Thoracic aorta (tissue), 2 donors: ENCODE data around the gene XKRX. TPM values are rescaled to one million over a fixed set of nuclear protein-coding genes. Genes with fewer than 3 reads are reported as not detected.

Experiments
- ATAC-seq: fragments of 150-250 bp; one replicate; pipeline ENCODE4 v1.8.0; 2017; ENCODE audit warnings: low read depth; ENCODE audit not compliant: insufficient number of reproducible peaks, low FRiP score
- DNase-seq: peaks from one replicate; pipeline ENCODE4 v3.0.0-alpha.2; 2020; ENCODE audit warnings: low spot score
- H3K27ac ChIP-seq, 2 donors: fragments of 200-600 bp; sonication (generic); 1 replicate in 1 of 2; 2 replicates in 1 of 2; pipeline ENCODE4 v1.5.1; 2016; ENCODE audit warnings: mild to moderate bottlenecking in 2 of 2, moderate library complexity in 2 of 2
- H3K27me3 ChIP-seq: fragments of 200-600 bp; sonication (generic); replicated peaks from 2 replicates; pipeline ENCODE4 v1.6.0; 2016; ENCODE audit warnings: mild to moderate bottlenecking; ENCODE audit not compliant: insufficient read depth
- H3K36me3 ChIP-seq: fragments of 200-600 bp; sonication (generic); one replicate; pipeline ENCODE4 v1.5.1; 2016
- H3K4me1 ChIP-seq, 2 donors: fragments of 200-600 bp; sonication (generic); 1 replicate in 1 of 2; 2 replicates in 1 of 2; pipeline versions ENCODE4 v1.5.1 to v1.6.0; 2016; ENCODE audit warnings: low read depth in 2 of 2, mild to moderate bottlenecking in 1 of 2; ENCODE audit not compliant: control insufficient read depth in 1 of 2
- H3K4me3 ChIP-seq: fragments of 200-600 bp; sonication (generic); 2 replicates; pipeline ENCODE4 v1.5.1; 2016; ENCODE audit warnings: mild to moderate bottlenecking
- H3K9me3 ChIP-seq: fragments of 200-600 bp; sonication (generic); 2 replicates; pipeline ENCODE4 v1.5.1; 2016
- total RNA-seq, 2 donors: library from RNA; depleted of rRNA; stranded (reverse); fragments of >200 nt; gene quantifications; one replicate each; pipeline versions ENCODE4 v1.1.0 to v1.2.3, GENCODE V29; 2016
- TF ChIP-seq, protein P1 (sequence below): fragments of 200-600 bp; sonication (generic); IDR thresholded peaks from one replicate; pipeline ENCODE4 v1.5.1; 2019; ENCODE audit warnings: antibody characterized with exemption

XKRX gene
- total RNA-seq, 2 donors from 2014 or later, result 0.14 to 1.6 TPM

DNA sequence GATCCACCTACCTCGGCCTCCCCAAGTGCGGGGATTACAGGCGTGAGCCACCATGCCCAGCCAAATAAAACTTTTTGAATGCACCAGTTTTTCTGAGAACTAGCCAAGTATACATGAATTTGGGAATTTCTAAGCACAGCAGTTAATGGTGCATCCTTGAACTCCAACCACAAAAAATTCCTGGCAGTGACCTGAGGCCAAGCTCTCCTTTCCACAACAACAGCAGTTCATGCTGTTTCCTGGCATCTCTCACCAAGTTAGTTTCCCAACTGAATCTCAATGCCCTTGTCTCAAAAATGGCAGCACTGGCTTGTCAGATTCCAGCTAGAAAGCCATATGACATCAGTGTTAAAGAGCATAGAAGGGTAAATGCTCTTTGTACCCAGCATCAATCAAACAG lies 15.9 kb upstream of the XKRX start:
- Histone ChIP-seq H3K36me3 (no peaks in the 10 kb centered on the region), H3K27me3 (no peaks in the 10 kb centered on the region), H3K4me3 (no peak overlapping the region), H3K4me1 (no peaks in the 10 kb centered on the region), H3K27ac (no peak overlapping the region), H3K9me3 (no peaks in the 10 kb centered on the region)
- TF ChIP-seq, protein P1, sequence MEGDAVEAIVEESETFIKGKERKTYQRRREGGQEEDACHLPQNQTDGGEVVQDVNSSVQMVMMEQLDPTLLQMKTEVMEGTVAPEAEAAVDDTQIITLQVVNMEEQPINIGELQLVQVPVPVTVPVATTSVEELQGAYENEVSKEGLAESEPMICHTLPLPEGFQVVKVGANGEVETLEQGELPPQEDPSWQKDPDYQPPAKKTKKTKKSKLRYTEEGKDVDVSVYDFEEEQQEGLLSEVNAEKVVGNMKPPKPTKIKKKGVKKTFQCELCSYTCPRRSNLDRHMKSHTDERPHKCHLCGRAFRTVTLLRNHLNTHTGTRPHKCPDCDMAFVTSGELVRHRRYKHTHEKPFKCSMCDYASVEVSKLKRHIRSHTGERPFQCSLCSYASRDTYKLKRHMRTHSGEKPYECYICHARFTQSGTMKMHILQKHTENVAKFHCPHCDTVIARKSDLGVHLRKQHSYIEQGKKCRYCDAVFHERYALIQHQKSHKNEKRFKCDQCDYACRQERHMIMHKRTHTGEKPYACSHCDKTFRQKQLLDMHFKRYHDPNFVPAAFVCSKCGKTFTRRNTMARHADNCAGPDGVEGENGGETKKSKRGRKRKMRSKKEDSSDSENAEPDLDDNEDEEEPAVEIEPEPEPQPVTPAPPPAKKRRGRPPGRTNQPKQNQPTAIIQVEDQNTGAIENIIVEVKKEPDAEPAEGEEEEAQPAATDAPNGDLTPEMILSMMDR, result no peak
- DNase-seq (no peak), ATAC-seq (no peak)

DNA sequence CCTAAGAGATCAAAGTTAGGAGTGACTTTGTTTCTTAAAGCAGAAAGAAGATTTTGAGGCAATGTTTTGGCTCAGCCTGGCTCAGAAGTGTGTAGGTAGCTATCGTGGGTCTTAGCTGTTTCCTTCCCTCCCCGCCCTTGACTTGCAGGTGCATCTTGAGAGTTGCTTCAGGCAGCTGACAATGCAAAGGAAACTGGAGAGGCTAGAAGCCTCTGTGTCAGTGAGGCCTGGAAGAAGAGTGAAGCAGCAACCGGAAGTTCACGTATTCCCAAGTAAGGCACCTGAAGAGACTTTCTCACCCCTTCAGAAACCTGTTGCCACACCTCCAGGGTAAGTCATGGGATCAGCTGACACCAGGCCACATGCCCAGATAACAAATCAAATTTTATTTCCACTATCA lies 10.6 kb upstream of the XKRX start:
- Histone ChIP-seq H3K4me1 (no peaks in the 10 kb centered on the region), H3K4me3 (no peak overlapping the region), H3K27me3 (no peaks in the 10 kb centered on the region), H3K9me3 (no peaks in the 10 kb centered on the region), H3K36me3 (no peaks in the 10 kb centered on the region), H3K27ac (no peak overlapping the region)
- no peak for ATAC-seq
- no peak for DNase-seq
- TF ChIP-seq, protein P1, result no peak

DNA sequence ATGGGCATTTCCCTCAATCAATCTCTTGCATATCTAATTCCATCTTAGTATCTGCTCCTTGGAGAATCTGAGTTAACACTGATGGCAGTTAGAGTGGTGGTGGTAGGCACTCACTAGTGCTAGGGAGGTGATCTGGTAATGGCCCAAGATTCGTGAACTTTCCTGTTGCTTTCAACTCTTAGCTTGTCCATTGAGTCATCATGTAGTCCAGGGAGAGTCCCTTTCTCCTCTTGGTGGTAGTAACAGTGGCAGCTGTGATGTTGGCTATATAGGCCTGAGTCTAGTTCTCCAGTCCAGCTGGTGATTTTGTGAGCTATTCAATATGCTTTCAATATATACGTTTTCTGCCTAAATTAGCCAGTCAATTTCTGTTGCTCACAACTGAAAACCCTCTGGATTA lies 7.0 kb upstream of the XKRX start:
- no peaks in the 10 kb centered on the region for H3K9me3 ChIP-seq
- TF ChIP-seq, protein P1, result no peak
- H3K4me3 ChIP-seq, result no peak overlapping the region
- no peaks in the 10 kb centered on the region for H3K4me1 ChIP-seq
- no peaks in the 10 kb centered on the region for H3K36me3 ChIP-seq
- no peak overlapping the region for H3K27ac ChIP-seq
- DNase-seq (no peak), ATAC-seq (no peak)
- no peaks in the 10 kb centered on the region for H3K27me3 ChIP-seq

DNA sequence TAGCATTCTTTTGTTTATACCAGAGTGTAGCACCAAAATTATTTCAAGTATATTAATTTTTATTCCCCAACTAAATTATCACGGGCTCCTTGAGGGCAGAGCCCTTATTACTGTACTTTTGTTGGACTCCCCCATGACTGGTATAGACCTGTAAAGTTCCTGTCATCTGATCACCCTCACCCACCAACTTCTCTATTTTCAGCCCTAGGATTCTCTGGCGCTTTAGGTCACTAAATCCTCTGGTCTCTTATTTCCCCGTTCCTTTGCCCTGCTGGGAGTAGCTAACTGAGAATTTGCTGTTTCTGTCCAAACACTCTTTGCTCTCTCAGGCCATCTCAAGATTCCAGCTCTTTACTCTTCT lies 3.2 kb upstream of the XKRX start:
- no peaks in the 10 kb centered on the region for H3K9me3 ChIP-seq
- no peaks in the 10 kb centered on the region for H3K4me1 ChIP-seq
- H3K36me3 ChIP-seq, result no peaks in the 10 kb centered on the region
- TF ChIP-seq, protein P1, result no peak
- H3K27me3 ChIP-seq, result no peaks in the 10 kb centered on the region
- DNase-seq (no peak), ATAC-seq (no peak)
- no peak overlapping the region for H3K4me3 ChIP-seq
- no peak overlapping the region for H3K27ac ChIP-seq

DNA sequence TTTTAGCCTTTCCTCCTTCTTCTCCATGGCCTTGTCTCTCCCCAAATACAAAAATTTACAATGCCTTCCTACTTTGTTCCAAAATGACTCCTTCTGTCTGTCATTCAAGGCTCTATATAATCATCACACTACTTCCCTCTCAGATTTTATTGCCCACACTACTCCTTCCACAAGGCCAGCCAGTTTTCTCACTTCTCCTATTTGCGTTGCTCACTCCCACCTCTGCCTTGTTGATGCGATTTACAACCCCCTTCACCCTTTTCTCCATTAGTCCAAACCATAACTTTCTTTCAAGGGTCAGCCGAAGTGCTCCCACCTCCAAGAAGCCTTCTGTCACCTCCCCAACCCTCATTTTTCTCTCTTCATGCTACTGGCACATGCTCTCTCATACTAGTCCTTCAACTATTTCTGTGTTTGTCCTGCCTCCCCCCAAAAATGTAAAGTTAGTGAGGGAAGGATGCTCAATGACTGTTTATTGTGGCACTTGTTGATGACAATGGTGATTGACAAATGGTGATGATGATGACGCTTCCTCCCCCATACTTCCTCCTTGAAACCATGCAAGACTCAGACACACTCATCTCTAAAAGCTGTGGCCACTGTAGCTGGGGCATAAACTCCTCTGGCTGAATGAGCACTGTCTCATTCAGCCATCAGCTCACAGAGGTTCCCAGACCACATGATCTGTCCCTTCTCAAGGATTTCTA lies 2.7 kb upstream of the XKRX start:
- Histone ChIP-seq H3K4me3 (no peak overlapping the region), H3K27me3 (no peaks in the 10 kb centered on the region), H3K4me1 (no peaks in the 10 kb centered on the region), H3K36me3 (no peaks in the 10 kb centered on the region), H3K9me3 (no peaks in the 10 kb centered on the region), H3K27ac (no peak overlapping the region)
- DNase-seq (no peak), ATAC-seq (no peak)
- TF ChIP-seq, protein P1, result no peak
